Chondrocyte (in vitro differentiated cells): ENCODE measurements around the gene SLC1A3. TPM values are rescaled to one million over a fixed set of nuclear protein-coding genes. Genes with fewer than 3 reads are reported as not detected.

Experiments
- DNase-seq: peaks from one replicate; pipeline ENCODE4 v3.0.0; 2021; ENCODE audit warnings: mixed read lengths, low spot score
- H3K27ac Mint-ChIP-seq: one replicate; pipeline ENCODE4 v1.8.0; 2021; ENCODE audit warnings: mild to moderate bottlenecking, moderate library complexity, mixed read lengths; ENCODE audit not compliant: unreplicated experiment
- H3K27me3 Mint-ChIP-seq: 2 replicates; pipeline ENCODE4 v1.8.0; 2021; ENCODE audit warnings: low read depth, mixed read lengths
- H3K36me3 Mint-ChIP-seq: 2 replicates; pipeline ENCODE4 v1.8.0; 2021; ENCODE audit warnings: low read depth, mixed read lengths
- H3K4me1 Mint-ChIP-seq: 2 replicates; pipeline ENCODE4 v1.8.0; 2021; ENCODE audit warnings: low read depth, mild to moderate bottlenecking, mixed read lengths
- H3K4me3 Mint-ChIP-seq: one replicate; pipeline ENCODE4 v1.8.0; 2021; ENCODE audit warnings: mild to moderate bottlenecking, moderate library complexity, mixed read lengths; ENCODE audit not compliant: unreplicated experiment
- H3K9me3 Mint-ChIP-seq: 2 replicates; pipeline ENCODE4 v1.8.0; 2021; ENCODE audit warnings: low read depth, mixed read lengths
- total RNA-seq: library from RNA; stranded (reverse); gene quantifications from 3 replicates; pipeline ENCODE4 v1.2.1, GENCODE V29; 2021
- TF ChIP-seq, protein P1 (sequence below): fragments of 200-600 bp; sonication (generic); IDR thresholded peaks from 2 replicates; pipeline ENCODE4 v1.5.0; 2021; ENCODE audit warnings: antibody characterized with exemption, mild to moderate bottlenecking, moderate library complexity

Gene SLC1A3
- total RNA-seq, 1 donor from 2014 or later: 1.8 TPM

DNA sequence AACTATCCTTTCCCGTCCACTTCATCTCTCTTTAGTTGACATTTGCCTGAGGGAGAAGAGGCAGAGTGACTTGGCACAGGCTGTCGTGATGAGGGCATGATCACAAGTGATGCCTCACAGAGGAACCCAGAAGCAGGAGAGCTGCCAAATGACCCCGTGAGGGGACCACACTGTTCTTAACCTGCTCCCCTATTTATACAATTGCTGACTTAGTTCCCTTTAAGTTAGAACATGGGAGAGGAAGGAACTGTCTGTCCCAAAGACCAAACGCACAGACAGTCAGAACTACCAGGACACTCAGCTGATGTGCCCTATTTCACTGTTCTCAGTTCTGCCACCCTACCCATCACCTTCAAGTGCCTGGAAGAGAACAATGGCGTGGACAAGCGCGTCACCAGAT lies 73.7 kb downstream of the SLC1A3 start:
- Mint-ChIP-seq H3K27ac (no peak overlapping the region), H3K27me3 (no peaks in the 10 kb centered on the region), H3K9me3 (no peaks in the 10 kb centered on the region), H3K36me3 (no peaks in the 10 kb centered on the region), H3K4me1 (no peaks in the 10 kb centered on the region), H3K4me3 (no peak overlapping the region)
- TF ChIP-seq, protein P1, sequence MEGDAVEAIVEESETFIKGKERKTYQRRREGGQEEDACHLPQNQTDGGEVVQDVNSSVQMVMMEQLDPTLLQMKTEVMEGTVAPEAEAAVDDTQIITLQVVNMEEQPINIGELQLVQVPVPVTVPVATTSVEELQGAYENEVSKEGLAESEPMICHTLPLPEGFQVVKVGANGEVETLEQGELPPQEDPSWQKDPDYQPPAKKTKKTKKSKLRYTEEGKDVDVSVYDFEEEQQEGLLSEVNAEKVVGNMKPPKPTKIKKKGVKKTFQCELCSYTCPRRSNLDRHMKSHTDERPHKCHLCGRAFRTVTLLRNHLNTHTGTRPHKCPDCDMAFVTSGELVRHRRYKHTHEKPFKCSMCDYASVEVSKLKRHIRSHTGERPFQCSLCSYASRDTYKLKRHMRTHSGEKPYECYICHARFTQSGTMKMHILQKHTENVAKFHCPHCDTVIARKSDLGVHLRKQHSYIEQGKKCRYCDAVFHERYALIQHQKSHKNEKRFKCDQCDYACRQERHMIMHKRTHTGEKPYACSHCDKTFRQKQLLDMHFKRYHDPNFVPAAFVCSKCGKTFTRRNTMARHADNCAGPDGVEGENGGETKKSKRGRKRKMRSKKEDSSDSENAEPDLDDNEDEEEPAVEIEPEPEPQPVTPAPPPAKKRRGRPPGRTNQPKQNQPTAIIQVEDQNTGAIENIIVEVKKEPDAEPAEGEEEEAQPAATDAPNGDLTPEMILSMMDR: no peak
- DNase-seq: no peak

DNA sequence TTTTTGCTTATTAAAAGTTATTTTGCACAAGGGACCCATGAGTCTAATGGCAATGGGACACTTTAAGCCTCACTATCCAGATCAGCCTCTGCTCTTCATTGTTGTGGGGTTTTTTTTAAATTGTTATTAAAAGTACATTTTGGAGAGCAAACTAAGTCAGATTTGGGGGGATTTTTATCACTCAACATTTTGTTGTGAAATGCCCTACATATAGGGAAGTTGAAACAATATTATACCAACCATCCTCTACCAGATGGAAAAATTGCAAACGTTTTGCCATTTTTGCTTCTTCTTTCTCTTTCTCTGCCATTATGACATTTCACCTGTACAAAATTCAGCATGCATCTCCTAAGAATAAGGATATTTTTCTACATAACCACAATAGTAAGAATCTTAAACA lies 75.3 kb downstream of the SLC1A3 start:
- Mint-ChIP-seq H3K9me3 (no peaks in the 10 kb centered on the region), H3K4me1 (no peaks in the 10 kb centered on the region), H3K27me3 (no peaks in the 10 kb centered on the region), H3K4me3 (no peak overlapping the region), H3K36me3 (no peaks in the 10 kb centered on the region), H3K27ac (no peak overlapping the region)
- TF ChIP-seq, protein P1: no peak
- DNase-seq: no peak

DNA sequence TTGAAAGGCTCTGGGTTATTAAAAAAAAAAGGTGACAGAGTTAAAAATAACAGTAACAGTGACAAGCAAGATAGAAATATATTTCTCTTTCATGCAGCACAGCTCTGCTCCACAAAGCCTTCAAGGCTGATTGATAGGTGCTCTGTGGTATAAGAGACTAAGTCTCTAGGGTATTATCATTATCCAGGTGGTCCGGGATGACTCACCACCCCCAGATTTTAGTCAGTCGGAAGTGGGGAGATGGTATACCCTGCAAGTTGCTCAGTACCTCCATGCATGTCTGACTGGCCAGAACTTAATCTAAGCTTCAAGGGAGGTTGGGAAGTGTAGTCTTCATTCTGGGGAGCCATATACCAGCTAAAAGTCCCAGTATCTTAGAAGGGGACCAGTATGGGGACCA lies 76.1 kb downstream of the SLC1A3 start:
- no peaks in the 10 kb centered on the region for H3K36me3 Mint-ChIP-seq
- H3K9me3 Mint-ChIP-seq: no peaks in the 10 kb centered on the region

DNA sequence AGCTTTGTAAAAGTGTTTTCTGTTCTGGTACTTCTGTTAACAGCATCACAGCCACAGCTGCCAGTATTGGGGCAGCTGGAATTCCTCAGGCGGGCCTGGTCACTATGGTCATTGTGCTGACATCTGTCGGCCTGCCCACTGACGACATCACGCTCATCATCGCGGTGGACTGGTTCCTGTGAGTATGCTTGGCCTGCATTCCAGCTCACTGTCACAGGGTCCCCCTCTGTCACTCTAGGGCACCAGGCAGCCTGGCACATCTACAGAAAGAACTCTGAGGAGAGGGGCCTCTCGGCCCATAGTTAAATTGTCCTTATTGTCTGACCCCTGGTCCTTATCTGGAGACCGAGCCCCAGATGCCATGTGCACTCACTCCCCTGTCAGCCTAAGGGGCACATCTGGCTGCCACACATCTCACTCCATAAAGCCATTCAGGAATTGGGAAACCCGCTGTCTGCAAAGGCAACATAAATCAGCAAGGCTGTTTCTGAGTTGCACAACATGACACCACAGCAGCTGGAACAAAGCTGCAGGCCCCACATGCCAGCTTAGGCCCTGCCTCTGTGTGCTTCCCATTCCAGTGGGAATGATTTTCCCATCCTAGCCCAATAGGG lies 77.5 kb downstream of the SLC1A3 start:
- TF ChIP-seq, protein P1: no peak
- no peak overlapping the region for H3K27ac Mint-ChIP-seq
- H3K4me3 Mint-ChIP-seq: no peak overlapping the region
- no peak for DNase-seq
- H3K36me3 Mint-ChIP-seq: no peaks in the 10 kb centered on the region
- no peaks in the 10 kb centered on the region for H3K9me3 Mint-ChIP-seq
- H3K27me3 Mint-ChIP-seq: no peaks in the 10 kb centered on the region
- H3K4me1 Mint-ChIP-seq: no peaks in the 10 kb centered on the region

More for the DNA sequence above, 76.1 kb downstream of the SLC1A3 start:
- H3K27ac Mint-ChIP-seq: no peak overlapping the region
- DNase-seq: no peak
- H3K27me3 Mint-ChIP-seq: no peaks in the 10 kb centered on the region
- no peaks in the 10 kb centered on the region for H3K4me1 Mint-ChIP-seq
- H3K4me3 Mint-ChIP-seq: no peak overlapping the region
- TF ChIP-seq, protein P1: no peak

DNA sequence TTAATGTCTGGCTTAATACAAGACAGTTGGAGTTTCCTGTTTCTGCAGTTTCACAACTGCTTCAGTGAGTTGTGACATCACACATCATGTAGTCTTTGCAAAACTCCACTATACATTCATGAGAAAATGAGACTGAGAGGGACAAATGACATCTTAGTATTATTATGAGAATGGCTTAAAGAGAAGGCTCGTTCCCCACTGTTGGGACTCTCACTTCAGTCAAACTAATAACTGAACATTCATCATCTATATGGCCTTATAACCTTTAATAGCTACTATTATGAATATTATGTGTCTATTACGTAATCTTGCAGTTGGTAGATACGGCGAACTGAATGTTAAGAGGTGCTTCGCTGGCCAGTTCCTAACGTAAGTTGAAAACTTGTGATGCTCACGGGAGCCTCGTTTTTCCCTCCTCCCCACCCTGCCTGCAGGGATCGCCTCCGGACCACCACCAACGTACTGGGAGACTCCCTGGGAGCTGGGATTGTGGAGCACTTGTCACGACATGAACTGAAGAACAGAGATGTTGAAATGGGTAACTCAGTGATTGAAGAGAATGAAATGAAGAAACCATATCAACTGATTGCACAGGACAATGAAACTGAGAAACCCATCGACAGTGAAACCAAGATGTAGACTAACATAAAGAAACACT lies 79.4 kb downstream of the SLC1A3 start:
- no peak for DNase-seq
- no peaks in the 10 kb centered on the region for H3K36me3 Mint-ChIP-seq
- H3K4me1 Mint-ChIP-seq: peaks cover 9% of the 10 kb centered on the region
- H3K27me3 Mint-ChIP-seq: no peaks in the 10 kb centered on the region
- no peaks in the 10 kb centered on the region for H3K9me3 Mint-ChIP-seq
- H3K27ac Mint-ChIP-seq: no peak overlapping the region
- no peak overlapping the region for H3K4me3 Mint-ChIP-seq
- TF ChIP-seq, protein P1: no peak
